ENCODE results near the gene GCHFR.

DNA sequence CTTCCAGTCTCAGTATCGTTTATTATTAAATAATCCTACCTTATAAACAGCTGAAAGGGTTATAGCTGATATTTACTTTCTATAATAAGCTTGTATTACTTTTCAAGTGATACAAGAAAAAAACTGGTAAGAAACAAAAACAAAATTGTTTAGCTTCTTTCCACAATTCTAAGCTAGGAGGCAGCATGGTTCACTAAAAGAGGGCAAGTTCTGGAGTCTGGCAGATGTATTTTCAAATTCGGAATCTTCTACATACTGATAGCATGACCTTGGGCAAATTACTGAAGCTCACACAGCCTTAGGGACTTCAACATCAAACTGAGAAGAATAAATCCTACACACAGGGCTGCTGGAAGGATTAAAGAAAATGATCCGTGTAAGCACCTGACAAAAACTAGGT, 21.3 kb downstream of the GCHFR start:
- TF ChIP-seq POLR2A (IDR thresholded peaks at IDR 0.05; ENCODE audit: extremely low read depth, insufficient read length) (no peak), CTCF (IDR thresholded peaks at IDR 0.05; ENCODE audit: low read depth, low read length) (no peak)

All from NB4 (cell line).